Keratinocyte (primary cell): Measurements from ENCODE around the gene CDHR3. TPM values are rescaled to one million over a fixed set of nuclear protein-coding genes. Genes with fewer than 3 reads are reported as not detected.

Experiments
- DNase-seq: peaks from one replicate; pipeline ENCODE4 v3.0.0-alpha.2; 2011; ENCODE audit warnings: low read depth, missing footprints, low spot score
- FAIRE-seq: peaks from 2 replicates; lab custom pipeline; 2011; peaks lifted over from hg19 to GRCh38; lab: Jason Lieb, UNC
- H2AFZ ChIP-seq: 2 replicates; pipeline ENCODE4 v1.6.0; 2012; ENCODE audit warnings: low read length, control low read depth, inconsistent platforms; ENCODE audit not compliant: control insufficient read depth
- H3K27ac ChIP-seq: 2 replicates; pipeline ENCODE4 v1.5.1; 2011; ENCODE audit warnings: low read length; ENCODE audit not compliant: control insufficient read depth, insufficient read depth
- H3K27me3 ChIP-seq: 3 replicates; pipeline ENCODE4 v1.6.0; 2011; ENCODE audit warnings: low read length; ENCODE audit not compliant: control insufficient read depth, insufficient read depth; ENCODE audit errors: extremely low read depth
- H3K36me3 ChIP-seq, 2 experiments: 2 replicates in 1 of 2; 3 replicates in 1 of 2; pipeline ENCODE4 v1.5.1; 2011; ENCODE audit warnings: low read length in 2 of 2, mild to moderate bottlenecking in 1 of 2; ENCODE audit not compliant: control insufficient read depth in 2 of 2, insufficient read depth in 2 of 2; ENCODE audit errors: extremely low read depth in 1 of 2
- H3K4me1 ChIP-seq: 3 replicates; pipeline ENCODE4 v1.5.1; 2011; ENCODE audit warnings: low read length; ENCODE audit not compliant: control insufficient read depth, insufficient read depth; ENCODE audit errors: extremely low read depth
- H3K4me2 ChIP-seq: 3 replicates; pipeline ENCODE4 v1.6.0; 2011; ENCODE audit warnings: low read depth, low read length; ENCODE audit not compliant: control insufficient read depth, insufficient read depth; ENCODE audit errors: extremely low read depth
- H3K4me3 ChIP-seq, 3 experiments: fragments of 200-600 bp in 1 of 3; sonication (generic) in 1 of 3; 2 replicates in 2 of 3; 3 replicates in 1 of 3; pipeline ENCODE4 v1.5.1; 2011 to 2016; ENCODE audit warnings: low read length in 3 of 3, mild to moderate bottlenecking in 3 of 3, control low read depth in 2 of 3, inconsistent platforms in 1 of 3, low read depth in 1 of 3, mixed read lengths in 1 of 3, mixed run types in 1 of 3, moderate library complexity in 1 of 3; ENCODE audit not compliant: control insufficient read depth in 2 of 3, insufficient read depth in 2 of 3; ENCODE audit errors: extremely low read depth in 1 of 3
- H3K79me2 ChIP-seq: 2 replicates; pipeline ENCODE4 v1.6.0; 2012; ENCODE audit warnings: low read length; ENCODE audit not compliant: control insufficient read depth, insufficient read depth
- H3K9ac ChIP-seq: 3 replicates; pipeline ENCODE4 v1.6.0; 2011; ENCODE audit warnings: low read length; ENCODE audit not compliant: control insufficient read depth, insufficient read depth; ENCODE audit errors: extremely low read depth
- H3K9me1 ChIP-seq: 3 replicates; pipeline ENCODE4 v1.6.0; 2011; ENCODE audit warnings: low read length; ENCODE audit not compliant: control insufficient read depth, insufficient read depth; ENCODE audit errors: extremely low read depth
- H3K9me3 ChIP-seq: 2 replicates; pipeline ENCODE4 v1.5.1; 2012; ENCODE audit warnings: low read depth, low read length; ENCODE audit not compliant: control insufficient read depth
- H4K20me1 ChIP-seq: 3 replicates; pipeline ENCODE4 v1.6.0; 2011; ENCODE audit warnings: low read length; ENCODE audit not compliant: control insufficient read depth, insufficient read depth; ENCODE audit errors: extremely low read depth
- EZH2 ChIP-seq: IDR thresholded peaks from one replicate; pipeline ENCODE4 v1.6.1; 2012; ENCODE audit warnings: inconsistent platforms, mild to moderate bottlenecking, low read length, moderate library complexity
- dilution Hi-C: fragments of 300-500 bp; cut with MboI; formaldehyde crosslinking; loops from one replicate; pipeline ENCODE4 v1.7.0; 2020; ENCODE audit warnings: low sequenced_read_pairs; ENCODE audit not compliant: extremely low pct_ligation_motif_present
- polyA plus RNA-seq, 5 experiments: library from polyadenylated mRNA; depleted of rRNA in 3 of 5; stranded (reverse) in 3 of 5; stranded (forward) in 1 of 5; unstranded in 1 of 5; fragments of >200 nt; gene quantifications; 1 replicate in 1 of 5; 2 replicates in 3 of 5; 3 replicates in 1 of 5; pipeline versions ENCODE4 v1.2.1 to v1.2.3, GENCODE V29; 2011 to 2012; ENCODE audit warnings: missing spikeins in 2 of 5, low read depth in 1 of 5, low replicate concordance in 1 of 5
- TF ChIP-seq, protein P1 (sequence below), 3 experiments: IDR thresholded peaks in 1 of 3; conservative IDR thresholded peaks in 1 of 3; optimal IDR thresholded peaks in 1 of 3; 2 replicates in 2 of 3; 3 replicates in 1 of 3; pipeline versions ENCODE3 to v1.5.1; 2011; ENCODE audit warnings: low read length in 3 of 3, mild to moderate bottlenecking in 3 of 3, moderate library complexity in 2 of 3, control low read depth in 1 of 3, inconsistent platforms in 1 of 3; ENCODE audit not compliant: insufficient read depth in 2 of 3; ENCODE audit errors: extremely low read depth in 1 of 3

The CDHR3 gene
- polyA plus RNA-seq, 1 donor (not counting 4 experiments of a cell fraction or from before 2014, with no cell fraction given): 1.2 TPM

DNA sequence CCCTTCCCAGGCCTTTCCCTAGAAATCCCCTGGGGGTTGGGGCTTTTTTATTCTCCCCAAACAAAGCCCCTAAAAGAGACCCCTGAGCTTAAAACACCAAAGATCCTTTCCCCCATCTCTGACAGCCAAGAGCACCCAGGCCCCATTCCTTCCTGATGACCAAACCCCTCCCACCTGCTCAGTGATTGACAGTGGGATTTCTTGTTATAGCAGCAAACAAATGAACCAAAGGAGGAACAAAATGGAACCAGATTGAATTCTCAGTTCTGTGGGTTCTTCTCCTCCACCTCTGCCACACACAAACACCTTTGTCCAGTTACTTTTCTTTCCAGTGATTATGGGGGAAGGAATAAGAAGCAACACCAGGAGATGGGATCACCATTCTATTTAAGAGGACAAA is 21.5 kb upstream of the CDHR3 start:
- H3K9me3 ChIP-seq: no peaks in the 10 kb centered on the region
- no peak overlapping the region for H3K4me2 ChIP-seq
- H2AFZ ChIP-seq: no peak overlapping the region
- dilution Hi-C loops: no loop called here
- TF ChIP-seq, protein P1, sequence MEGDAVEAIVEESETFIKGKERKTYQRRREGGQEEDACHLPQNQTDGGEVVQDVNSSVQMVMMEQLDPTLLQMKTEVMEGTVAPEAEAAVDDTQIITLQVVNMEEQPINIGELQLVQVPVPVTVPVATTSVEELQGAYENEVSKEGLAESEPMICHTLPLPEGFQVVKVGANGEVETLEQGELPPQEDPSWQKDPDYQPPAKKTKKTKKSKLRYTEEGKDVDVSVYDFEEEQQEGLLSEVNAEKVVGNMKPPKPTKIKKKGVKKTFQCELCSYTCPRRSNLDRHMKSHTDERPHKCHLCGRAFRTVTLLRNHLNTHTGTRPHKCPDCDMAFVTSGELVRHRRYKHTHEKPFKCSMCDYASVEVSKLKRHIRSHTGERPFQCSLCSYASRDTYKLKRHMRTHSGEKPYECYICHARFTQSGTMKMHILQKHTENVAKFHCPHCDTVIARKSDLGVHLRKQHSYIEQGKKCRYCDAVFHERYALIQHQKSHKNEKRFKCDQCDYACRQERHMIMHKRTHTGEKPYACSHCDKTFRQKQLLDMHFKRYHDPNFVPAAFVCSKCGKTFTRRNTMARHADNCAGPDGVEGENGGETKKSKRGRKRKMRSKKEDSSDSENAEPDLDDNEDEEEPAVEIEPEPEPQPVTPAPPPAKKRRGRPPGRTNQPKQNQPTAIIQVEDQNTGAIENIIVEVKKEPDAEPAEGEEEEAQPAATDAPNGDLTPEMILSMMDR (optimal IDR thresholded peaks at IDR 0.05 in 1 of 3, IDR thresholded peaks at IDR 0.05 in 1 of 3, conservative IDR thresholded peaks at IDR 0.05 in 1 of 3; ENCODE audit: extremely low read depth in 1 of 3, insufficient read depth in 2 of 3, low read length in 3 of 3): no peak
- no peak for TF ChIP-seq EZH2
- H3K27ac ChIP-seq: no peak overlapping the region
- H3K4me3 ChIP-seq: no peak overlapping the region
- H3K9ac ChIP-seq: no peak overlapping the region
- no peaks in the 10 kb centered on the region for H4K20me1 ChIP-seq
- H3K9me1 ChIP-seq: no peaks in the 10 kb centered on the region
- no peaks in the 10 kb centered on the region for H3K36me3 ChIP-seq
- DNase-seq (no peak), FAIRE-seq (no peak)
- H3K79me2 ChIP-seq: no peaks in the 10 kb centered on the region
- no peaks in the 10 kb centered on the region for H3K27me3 ChIP-seq
- no peaks in the 10 kb centered on the region for H3K4me1 ChIP-seq

DNA sequence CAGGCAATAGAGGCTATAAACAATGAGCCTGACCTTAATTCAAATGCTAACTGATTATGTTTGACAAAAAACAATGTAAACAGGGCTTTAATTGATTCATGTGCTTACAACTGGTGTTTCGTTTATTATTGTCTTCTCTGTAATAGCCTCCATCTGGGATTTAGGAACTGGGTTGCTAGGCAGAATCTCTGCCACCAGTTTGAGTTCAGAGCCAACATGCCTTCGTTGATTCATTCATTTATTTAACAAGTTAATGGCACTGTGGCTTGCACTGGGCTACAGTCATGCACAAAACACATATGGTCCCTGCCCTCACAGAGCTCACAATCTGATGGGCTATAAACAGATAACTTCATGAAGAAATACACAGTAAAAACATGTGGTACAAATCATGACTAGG is 19.6 kb upstream of the CDHR3 start:
- no peak for FAIRE-seq
- no peaks in the 10 kb centered on the region for H3K27me3 ChIP-seq
- dilution Hi-C loops: no loop called here
- no peak overlapping the region for H3K4me3 ChIP-seq
- no peaks in the 10 kb centered on the region for H3K36me3 ChIP-seq
- H3K4me1 ChIP-seq: no peaks in the 10 kb centered on the region
- H3K27ac ChIP-seq: no peak overlapping the region
- no peaks in the 10 kb centered on the region for H3K9me1 ChIP-seq
- H4K20me1 ChIP-seq: no peaks in the 10 kb centered on the region
- no peak overlapping the region for H3K9ac ChIP-seq
- no peaks in the 10 kb centered on the region for H3K79me2 ChIP-seq
- DNase-seq: no peak
- H3K9me3 ChIP-seq: no peaks in the 10 kb centered on the region
- no peak overlapping the region for H3K4me2 ChIP-seq
- TF ChIP-seq, protein P1 (optimal IDR thresholded peaks at IDR 0.05 in 1 of 3, IDR thresholded peaks at IDR 0.05 in 1 of 3, conservative IDR thresholded peaks at IDR 0.05 in 1 of 3; ENCODE audit: extremely low read depth in 1 of 3, insufficient read depth in 2 of 3, low read length in 3 of 3): no peak
- no peak for TF ChIP-seq EZH2
- no peak overlapping the region for H2AFZ ChIP-seq
